ENCODE measurements around the gene OPTC.

The OPTC gene

DNA sequence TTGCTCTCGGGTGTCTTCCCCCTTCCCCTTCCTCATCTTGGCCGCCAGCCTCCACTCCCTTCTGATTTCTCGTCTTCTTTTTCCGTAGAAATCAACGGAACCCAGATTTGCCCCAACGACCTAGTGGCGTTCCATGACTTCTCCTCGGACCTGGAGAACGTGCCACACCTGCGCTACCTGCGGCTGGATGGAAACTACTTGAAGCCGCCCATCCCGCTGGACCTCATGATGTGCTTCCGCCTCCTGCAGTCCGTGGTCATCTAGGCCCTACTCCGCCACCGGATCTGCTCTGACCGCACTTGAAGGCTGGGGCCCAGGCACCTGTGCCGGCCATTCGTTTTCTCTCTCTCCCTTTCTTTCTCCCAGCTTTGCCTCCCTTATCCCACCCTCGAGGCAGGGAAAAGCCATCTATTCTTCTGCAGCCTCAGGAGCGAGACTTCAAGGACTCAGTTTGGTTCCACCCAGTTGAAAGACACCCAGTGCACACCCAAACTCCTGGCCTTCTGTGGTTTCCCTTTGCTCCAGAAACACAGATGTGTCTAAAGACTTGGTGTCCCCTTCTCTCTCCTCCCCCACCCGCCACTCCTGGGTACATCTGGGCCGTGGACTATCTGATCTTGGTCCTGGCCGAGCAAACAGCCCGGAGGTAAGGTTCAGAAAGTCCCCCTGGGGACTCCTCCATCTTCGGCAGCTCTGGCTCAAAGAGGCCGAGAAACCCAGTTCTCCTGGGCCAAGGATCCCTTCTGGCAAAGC is 7.2 kb upstream of the OPTC start:
- no peaks in the 10 kb centered on the region for H3K9me2 ChIP-seq (replicated peaks; ENCODE audit: low read depth, low read length)
- H3F3A ChIP-seq (ENCODE audit: low read depth), result no peaks in the 10 kb centered on the region
- H3K79me2 ChIP-seq (ENCODE audit: insufficient read depth, low read length), result no peaks in the 10 kb centered on the region
- H3K4me2 ChIP-seq (ENCODE audit: low read depth, low read length, poor library complexity, severe bottlenecking), result no peak overlapping the region
- no peaks in the 10 kb centered on the region for H3K27me3 ChIP-seq (ENCODE audit: insufficient read depth, low read length, poor library complexity, severe bottlenecking)
- no peaks in the 10 kb centered on the region for H3K36me3 ChIP-seq (ENCODE audit: insufficient read depth, low read length)
- H3K9me3 ChIP-seq (ENCODE audit: insufficient read depth, low read depth, low read length), result no peaks in the 10 kb centered on the region
- peak overlapping the region; percentile 79; the same call in 1 of the 2 replicates for H2AFZ ChIP-seq (ENCODE audit: low read length)
- H3K4me3 ChIP-seq (ENCODE audit: low read length, poor library complexity, severe bottlenecking), result no peak overlapping the region
- TF ChIP-seq CTCF (conservative IDR thresholded peaks at IDR 0.05; ENCODE audit: low read length) (no peak), EZH2phosphoT487 (IDR thresholded peaks at IDR 0.05; ENCODE audit: borderline replicate concordance) (no peak)
- H3K9ac ChIP-seq (ENCODE audit: low read depth, low read length, poor library complexity, severe bottlenecking), result peak overlapping the region; percentile 43
- H3K4me1 ChIP-seq (ENCODE audit: insufficient read depth, low read length, poor library complexity, severe bottlenecking), result no peaks in the 10 kb centered on the region
- no peaks in the 10 kb centered on the region for H4K20me1 ChIP-seq (ENCODE audit: insufficient read depth, low read length, poor library complexity, severe bottlenecking)

DNA sequence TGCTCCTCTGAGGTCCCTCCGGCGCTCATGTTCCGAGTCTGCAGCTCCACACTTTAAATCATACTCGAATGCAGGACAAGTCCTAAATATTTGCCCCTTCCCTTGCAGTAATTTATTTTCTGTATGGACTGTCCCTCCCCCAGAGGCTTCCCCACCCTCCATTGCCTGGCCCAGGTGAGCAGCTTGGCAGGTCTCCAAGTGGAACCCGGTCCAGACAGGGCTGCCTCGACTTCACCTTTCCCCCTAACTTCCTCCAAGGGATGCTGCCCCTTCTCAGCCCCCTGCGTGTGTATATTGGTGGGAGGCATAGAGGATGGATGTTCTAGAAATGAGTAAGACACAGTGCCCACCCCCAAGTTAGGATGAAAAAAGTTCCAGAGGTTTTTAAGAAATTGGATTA is 5.4 kb upstream of the OPTC start:
- Histone ChIP-seq H3K36me3 (ENCODE audit: insufficient read depth, low read length) (no peaks in the 10 kb centered on the region), H3K4me1 (ENCODE audit: insufficient read depth, low read length, poor library complexity, severe bottlenecking) (no peaks in the 10 kb centered on the region), H4K20me1 (ENCODE audit: insufficient read depth, low read length, poor library complexity, severe bottlenecking) (no peaks in the 10 kb centered on the region), H3K4me2 (ENCODE audit: low read depth, low read length, poor library complexity, severe bottlenecking) (no peak overlapping the region), H3K27me3 (ENCODE audit: insufficient read depth, low read length, poor library complexity, severe bottlenecking) (no peaks in the 10 kb centered on the region), H3K9me3 (ENCODE audit: insufficient read depth, low read depth, low read length) (no peaks in the 10 kb centered on the region), H2AFZ (ENCODE audit: low read length) (no peak overlapping the region), H3K79me2 (ENCODE audit: insufficient read depth, low read length) (no peaks in the 10 kb centered on the region), H3K4me3 (ENCODE audit: low read length, poor library complexity, severe bottlenecking) (no peak overlapping the region), H3K9me2 (replicated peaks; ENCODE audit: low read depth, low read length) (no peaks in the 10 kb centered on the region), H3F3A (ENCODE audit: low read depth) (no peaks in the 10 kb centered on the region), H3K9ac (ENCODE audit: low read depth, low read length, poor library complexity, severe bottlenecking) (no peak overlapping the region)
- TF ChIP-seq CTCF (conservative IDR thresholded peaks at IDR 0.05; ENCODE audit: low read length) (no peak), EZH2phosphoT487 (IDR thresholded peaks at IDR 0.05; ENCODE audit: borderline replicate concordance) (no peak)

- TF ChIP-seq EZH2phosphoT487 (IDR thresholded peaks at IDR 0.05; ENCODE audit: borderline replicate concordance) (no peak), CTCF (conservative IDR thresholded peaks at IDR 0.05; ENCODE audit: low read length) (no peak)
- H2AFZ ChIP-seq (ENCODE audit: low read length), result no peak overlapping the region
- no peak overlapping the region for H3K9ac ChIP-seq (ENCODE audit: low read depth, low read length, poor library complexity, severe bottlenecking)
- no peaks in the 10 kb centered on the region for H3K9me2 ChIP-seq (replicated peaks; ENCODE audit: low read depth, low read length)
- no peaks in the 10 kb centered on the region for H3K9me3 ChIP-seq (ENCODE audit: insufficient read depth, low read depth, low read length)
- H3K4me3 ChIP-seq (ENCODE audit: low read length, poor library complexity, severe bottlenecking), result no peak overlapping the region
- H4K20me1 ChIP-seq (ENCODE audit: insufficient read depth, low read length, poor library complexity, severe bottlenecking), result no peaks in the 10 kb centered on the region
- H3F3A ChIP-seq (ENCODE audit: low read depth), result no peaks in the 10 kb centered on the region
- no peaks in the 10 kb centered on the region for H3K36me3 ChIP-seq (ENCODE audit: insufficient read depth, low read length)
- no peaks in the 10 kb centered on the region for H3K4me1 ChIP-seq (ENCODE audit: insufficient read depth, low read length, poor library complexity, severe bottlenecking)
- no peaks in the 10 kb centered on the region for H3K27me3 ChIP-seq (ENCODE audit: insufficient read depth, low read length, poor library complexity, severe bottlenecking)
- no peak overlapping the region for H3K4me2 ChIP-seq (ENCODE audit: low read depth, low read length, poor library complexity, severe bottlenecking)
- no peaks in the 10 kb centered on the region for H3K79me2 ChIP-seq (ENCODE audit: insufficient read depth, low read length)
Observed at GRCh38 chr1:203490607-203491006, 3.3 kb upstream of the OPTC start.
